Natural killer cell (primary cell): Measurements from ENCODE around the gene DCTD. TPM values are rescaled to one million over a fixed set of nuclear protein-coding genes. Genes with fewer than 3 reads are reported as not detected.

Experiments used
- ATAC-seq, 3 donors: fragments of 150-1000 bp in 2 of 3; fragments of 200-7000 bp in 1 of 3; cut with Tn5 transposase; 1 replicate in 1 of 3; 2 replicates in 2 of 3; pipeline ENCODE4 v1.10.0; 2021; ENCODE audit warnings: mild to moderate bottlenecking in 2 of 3, moderate library complexity in 2 of 3
- DNase-seq, 2 donors: peaks; one replicate each; pipeline versions ENCODE4 v3.0.0 to v3.0.0-alpha.2; 2013 to 2021; ENCODE audit warnings: mixed read lengths in 1 of 2
- H3K27ac ChIP-seq: one replicate; pipeline ENCODE4 v1.5.1; 2013; ENCODE audit warnings: mild to moderate bottlenecking, low read length
- H3K27me3 ChIP-seq: one replicate; pipeline ENCODE4 v1.6.1; 2013; ENCODE audit warnings: low read length; ENCODE audit not compliant: control insufficient read depth, insufficient read depth
- H3K36me3 ChIP-seq: one replicate; pipeline ENCODE4 v1.6.1; 2013; ENCODE audit warnings: low read length; ENCODE audit not compliant: control insufficient read depth, insufficient read depth
- H3K4me1 ChIP-seq: one replicate; pipeline ENCODE4 v1.6.1; 2013; ENCODE audit warnings: low read length; ENCODE audit not compliant: control insufficient read depth, insufficient read depth
- H3K4me3 ChIP-seq: one replicate; pipeline ENCODE4 v1.5.1; 2013; ENCODE audit warnings: low read length
- H3K9me3 ChIP-seq: one replicate; pipeline ENCODE4 v1.6.1; 2013; ENCODE audit warnings: low read length; ENCODE audit not compliant: control insufficient read depth, insufficient read depth
- H3K27ac Mint-ChIP-seq, 2 donors: one replicate each; pipeline ENCODE4 v1.8.0; 2022; ENCODE audit warnings: mild to moderate bottlenecking in 2 of 2, mixed read lengths in 2 of 2, moderate library complexity in 1 of 2
- H3K27me3 Mint-ChIP-seq, 2 donors: one replicate each; pipeline ENCODE4 v1.8.0; 2022; ENCODE audit warnings: low read depth in 2 of 2, mixed read lengths in 2 of 2
- H3K36me3 Mint-ChIP-seq: one replicate; pipeline ENCODE4 v1.8.0; 2022; ENCODE audit warnings: mixed read lengths
- H3K4me1 Mint-ChIP-seq, 2 donors: one replicate each; pipeline ENCODE4 v1.8.0; 2022; ENCODE audit warnings: mixed read lengths in 2 of 2
- H3K4me3 Mint-ChIP-seq: one replicate; pipeline ENCODE4 v1.8.0; 2022; ENCODE audit warnings: mild to moderate bottlenecking, moderate library complexity, mixed read lengths
- H3K9me3 Mint-ChIP-seq, 2 donors: one replicate each; pipeline ENCODE4 v1.8.0; 2022; ENCODE audit warnings: mixed read lengths in 2 of 2
- WGBS: methylation state at CpG from one replicate; pipeline ENCODE4 v1.1.7; 2013; ENCODE audit warnings: missing lambda C conversion rate; ENCODE audit not compliant: insufficient coverage; 5-methylcytosine and 5-hydroxymethylcytosine counted together
- intact Hi-C: fragments of 100-400 bp; cut with micrococcal nuclease; formaldehyde crosslinking; loops from one replicate; pipeline ENCODE4 v1.14.2; 2022
- total RNA-seq, 4 donors: library from RNA; stranded (reverse); fragments of 120-200 nt in 1 of 4; gene quantifications; one replicate each; pipeline versions ENCODE4 v1.2.3 to v1.2.4, GENCODE V29; 2013 to 2022
- TF ChIP-seq, protein P1 (sequence below): fragments of 200-600 bp; IDR thresholded peaks from one replicate; pipeline ENCODE4 v1.8.0; 2022; ENCODE audit warnings: antibody characterized with exemption

Gene DCTD
- total RNA-seq, 3 donors from 2014 or later (not counting 1 experiment from before 2014, with no cell fraction given): 57.2 to 68.2 (median 68.1) TPM

DNA sequence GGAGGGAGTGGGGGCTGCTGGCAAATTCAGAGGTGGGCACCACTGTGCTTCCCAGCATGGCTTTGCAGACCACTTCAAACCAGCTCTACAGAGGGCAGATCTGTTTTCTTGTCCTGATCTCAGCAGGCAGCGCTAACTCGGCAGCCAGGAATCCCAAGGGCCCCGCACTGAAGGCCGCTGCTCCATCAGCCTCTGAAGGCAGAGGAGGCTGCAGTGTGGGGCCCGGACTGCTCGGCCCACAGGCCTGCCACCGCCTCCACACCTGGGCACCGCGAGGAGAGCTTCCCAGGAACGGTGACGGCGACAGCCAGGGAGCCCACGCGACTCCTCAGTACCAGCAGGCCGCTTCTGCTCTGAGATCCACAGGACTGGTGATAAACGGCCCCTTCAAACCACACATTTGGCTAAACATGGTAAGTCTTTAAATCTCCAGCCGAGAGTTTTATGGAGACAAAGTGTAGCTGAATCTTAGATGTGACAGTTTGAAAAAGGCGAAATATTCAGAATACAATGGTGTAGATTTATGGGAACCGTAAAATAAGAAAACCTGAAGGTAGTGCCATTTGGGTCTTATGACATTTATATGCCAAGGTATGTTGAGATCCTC lies 23.6 kb downstream of the DCTD start:
- Histone ChIP-seq H3K4me3 (no peak overlapping the region), H3K27ac (no peak overlapping the region), H3K36me3 (peaks cover 73% of the 10 kb centered on the region), H3K9me3 (no peaks in the 10 kb centered on the region), H3K4me1 (no peaks in the 10 kb centered on the region), H3K27me3 (no peaks in the 10 kb centered on the region)
- intact Hi-C loops: no loop called here
- 97% methylated on average over 18 of the region's 19 CpGs for WGBS
- Mint-ChIP-seq H3K27me3 (no peaks in the 10 kb centered on the region), H3K36me3 (peaks cover 27% of the 10 kb centered on the region), H3K9me3 (no peaks in the 10 kb centered on the region), H3K4me3 (no peak overlapping the region), H3K4me1 (peaks cover 0 to 11% of the 10 kb centered on the region in 2 donors), H3K27ac (no peak overlapping the region)
- TF ChIP-seq, protein P1, sequence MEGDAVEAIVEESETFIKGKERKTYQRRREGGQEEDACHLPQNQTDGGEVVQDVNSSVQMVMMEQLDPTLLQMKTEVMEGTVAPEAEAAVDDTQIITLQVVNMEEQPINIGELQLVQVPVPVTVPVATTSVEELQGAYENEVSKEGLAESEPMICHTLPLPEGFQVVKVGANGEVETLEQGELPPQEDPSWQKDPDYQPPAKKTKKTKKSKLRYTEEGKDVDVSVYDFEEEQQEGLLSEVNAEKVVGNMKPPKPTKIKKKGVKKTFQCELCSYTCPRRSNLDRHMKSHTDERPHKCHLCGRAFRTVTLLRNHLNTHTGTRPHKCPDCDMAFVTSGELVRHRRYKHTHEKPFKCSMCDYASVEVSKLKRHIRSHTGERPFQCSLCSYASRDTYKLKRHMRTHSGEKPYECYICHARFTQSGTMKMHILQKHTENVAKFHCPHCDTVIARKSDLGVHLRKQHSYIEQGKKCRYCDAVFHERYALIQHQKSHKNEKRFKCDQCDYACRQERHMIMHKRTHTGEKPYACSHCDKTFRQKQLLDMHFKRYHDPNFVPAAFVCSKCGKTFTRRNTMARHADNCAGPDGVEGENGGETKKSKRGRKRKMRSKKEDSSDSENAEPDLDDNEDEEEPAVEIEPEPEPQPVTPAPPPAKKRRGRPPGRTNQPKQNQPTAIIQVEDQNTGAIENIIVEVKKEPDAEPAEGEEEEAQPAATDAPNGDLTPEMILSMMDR: no peak
- DNase-seq: no peak
- no peak for ATAC-seq

DNA sequence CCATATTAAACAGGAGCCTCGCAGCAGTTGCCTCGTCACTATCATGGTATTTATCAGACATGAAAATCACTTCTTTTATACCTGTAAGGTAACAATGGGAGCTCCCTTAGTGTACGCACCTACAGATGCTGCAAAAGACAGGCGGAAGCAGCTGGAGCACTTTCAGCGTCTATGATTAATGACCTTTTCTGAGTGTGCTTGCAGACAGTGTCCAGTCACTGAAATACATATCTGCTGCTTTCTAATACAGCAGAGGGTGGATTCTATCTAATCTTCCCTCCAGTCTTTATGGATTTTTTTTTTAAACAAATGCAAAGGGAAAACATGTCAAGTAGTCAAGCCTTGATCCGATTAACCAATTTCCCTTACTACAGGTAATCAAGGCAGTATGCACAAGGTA lies 24.1 kb downstream of the DCTD start:
- no peak for DNase-seq
- Histone ChIP-seq H3K9me3 (no peaks in the 10 kb centered on the region), H3K27me3 (no peaks in the 10 kb centered on the region), H3K36me3 (peaks cover 74% of the 10 kb centered on the region), H3K4me1 (no peaks in the 10 kb centered on the region), H3K4me3 (no peak overlapping the region), H3K27ac (no peak overlapping the region)
- Mint-ChIP-seq H3K4me1 (peaks cover 0 to 11% of the 10 kb centered on the region in 2 donors), H3K36me3 (peaks cover 32% of the 10 kb centered on the region), H3K27ac (no peak overlapping the region), H3K27me3 (no peaks in the 10 kb centered on the region), H3K4me3 (no peak overlapping the region), H3K9me3 (no peaks in the 10 kb centered on the region)
- intact Hi-C loops: no loop called here
- TF ChIP-seq, protein P1: no peak
- 95% methylated on average over 5 of the region's 6 CpGs for WGBS
- no peak for ATAC-seq

DNA sequence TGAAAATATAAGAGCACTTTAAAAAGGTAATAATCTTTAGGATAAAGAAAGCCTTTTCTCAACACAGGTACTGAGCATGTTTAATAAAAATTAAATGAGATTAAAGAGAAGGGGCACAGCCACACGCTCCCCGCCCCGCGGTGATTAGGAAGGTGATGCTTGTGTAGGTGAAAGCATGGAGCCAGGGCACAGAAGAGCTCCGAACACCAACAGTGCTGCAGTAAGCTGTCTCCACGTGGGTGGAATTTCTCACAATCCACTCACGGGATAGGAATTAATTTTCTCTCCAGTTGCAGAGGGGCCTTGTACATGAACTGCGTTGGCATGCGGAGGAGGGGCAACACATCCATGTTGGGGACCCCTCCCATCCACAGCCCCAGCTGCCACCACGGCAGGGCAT lies 27.0 kb downstream of the DCTD start:
- no peak for ATAC-seq
- H3K27ac Mint-ChIP-seq: peak overlapping the region in 1 of 2 donors; percentile 18

More for the DNA sequence above, 27.0 kb downstream of the DCTD start:
- H3K4me3 Mint-ChIP-seq: no peak overlapping the region
- TF ChIP-seq, protein P1: no peak
- H3K36me3 ChIP-seq: peaks cover 69% of the 10 kb centered on the region
- H3K4me1 Mint-ChIP-seq: peaks cover 0 to 11% of the 10 kb centered on the region in 2 donors
- no peak for DNase-seq
- H3K27me3 ChIP-seq: no peaks in the 10 kb centered on the region
- H3K36me3 Mint-ChIP-seq: peaks cover 45% of the 10 kb centered on the region
- H3K4me3 ChIP-seq: no peak overlapping the region
- H3K27me3 Mint-ChIP-seq: no peaks in the 10 kb centered on the region
- no peaks in the 10 kb centered on the region for H3K4me1 ChIP-seq
- intact Hi-C loops: no loop called here
- no peak overlapping the region for H3K27ac ChIP-seq
- 96% methylated on average over 10 of the region's 10 CpGs for WGBS
- peaks cover 3% of the 10 kb centered on the region for H3K9me3 ChIP-seq
- H3K9me3 Mint-ChIP-seq: no peaks in the 10 kb centered on the region
